Measurements from ENCODE around the gene DOCK3.

DOCK3 gene

GRCh38 chr3:51384055-51384725, 709.5 kb downstream of the DOCK3 start:
- Histone ChIP-seq H3K4me1 (ENCODE audit: low read length) (peaks cover 29% of the 10 kb centered on the region), H3K9me3 (ENCODE audit: insufficient read depth, low read length) (no peaks in the 10 kb centered on the region), H3K36me3 (replicated peaks; ENCODE audit: low read depth, low read length) (peaks cover 34% of the 10 kb centered on the region), H4K20me1 (ENCODE audit: insufficient read depth, low read length) (peaks cover 14% of the 10 kb centered on the region), H3K4me2 (ENCODE audit: low read length) (peak overlapping the region; percentile 84), H2AFZ (ENCODE audit: low read depth, low read length) (peak overlapping the region; percentile 48; the same call in 1 of the 2 replicates), H3K9ac (ENCODE audit: low read length) (peak overlapping the region; percentile 98), H3K4me3 (ENCODE audit: low read length) (peak overlapping the region; percentile 84), H3K79me2 (ENCODE audit: low read length) (peaks cover 58% of the 10 kb centered on the region), H3K27ac (ENCODE audit: low read length) (peak overlapping the region; percentile 73), H3K27me3 (ENCODE audit: low read depth, low read length) (no peaks in the 10 kb centered on the region)
- TF ChIP-seq, protein P1, sequence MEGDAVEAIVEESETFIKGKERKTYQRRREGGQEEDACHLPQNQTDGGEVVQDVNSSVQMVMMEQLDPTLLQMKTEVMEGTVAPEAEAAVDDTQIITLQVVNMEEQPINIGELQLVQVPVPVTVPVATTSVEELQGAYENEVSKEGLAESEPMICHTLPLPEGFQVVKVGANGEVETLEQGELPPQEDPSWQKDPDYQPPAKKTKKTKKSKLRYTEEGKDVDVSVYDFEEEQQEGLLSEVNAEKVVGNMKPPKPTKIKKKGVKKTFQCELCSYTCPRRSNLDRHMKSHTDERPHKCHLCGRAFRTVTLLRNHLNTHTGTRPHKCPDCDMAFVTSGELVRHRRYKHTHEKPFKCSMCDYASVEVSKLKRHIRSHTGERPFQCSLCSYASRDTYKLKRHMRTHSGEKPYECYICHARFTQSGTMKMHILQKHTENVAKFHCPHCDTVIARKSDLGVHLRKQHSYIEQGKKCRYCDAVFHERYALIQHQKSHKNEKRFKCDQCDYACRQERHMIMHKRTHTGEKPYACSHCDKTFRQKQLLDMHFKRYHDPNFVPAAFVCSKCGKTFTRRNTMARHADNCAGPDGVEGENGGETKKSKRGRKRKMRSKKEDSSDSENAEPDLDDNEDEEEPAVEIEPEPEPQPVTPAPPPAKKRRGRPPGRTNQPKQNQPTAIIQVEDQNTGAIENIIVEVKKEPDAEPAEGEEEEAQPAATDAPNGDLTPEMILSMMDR (IDR thresholded peaks at IDR 0.05; ENCODE audit: low read depth, low read length), result no peak
- no peak for TF ChIP-seq EZH2phosphoT487 (IDR thresholded peaks at IDR 0.05; ENCODE audit: low read depth)

DNA sequence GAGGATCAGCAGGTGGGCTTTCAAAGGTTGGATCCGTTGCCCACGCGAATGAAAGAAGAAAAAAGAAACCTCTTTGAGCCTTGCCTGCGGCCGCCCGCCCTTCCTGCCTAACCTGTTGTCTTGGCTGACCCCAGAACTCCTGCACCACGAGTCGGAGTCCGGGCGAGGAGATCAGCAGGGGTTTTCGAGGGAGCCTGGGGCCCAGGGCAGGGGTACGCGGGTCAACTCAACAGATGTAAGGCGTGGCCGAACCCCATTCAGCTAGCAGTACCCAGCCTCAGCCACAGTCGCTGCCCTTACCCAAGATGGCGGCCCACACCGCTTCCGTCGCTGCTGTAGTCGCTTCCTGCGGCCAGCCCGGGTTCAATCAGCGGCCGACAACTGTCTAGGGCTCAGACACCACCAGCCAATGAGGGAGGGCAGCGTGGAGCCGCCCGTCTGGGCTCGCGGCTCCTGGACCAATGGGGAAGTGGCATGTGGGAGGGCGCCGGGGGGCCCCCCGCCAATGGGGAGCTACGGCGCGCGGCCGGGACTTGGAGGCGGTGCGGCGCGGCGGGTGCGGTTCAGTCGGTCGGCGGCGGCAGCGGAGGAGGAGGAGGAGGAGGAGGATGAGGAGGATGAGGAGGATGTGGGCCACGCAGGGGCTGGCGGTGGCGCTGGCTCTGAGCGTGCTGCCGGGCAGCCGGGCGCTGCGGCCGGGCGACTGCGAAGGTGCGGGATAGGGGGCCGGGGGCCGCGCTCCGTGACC, 710.2 kb downstream of the DOCK3 start, which contains the start of gene MANF:
MANF (plus strand) TSS at position 566 of the 748 bp plus-strand sequence; CDS start at position 618, 52 bp downstream.
- H3K36me3 ChIP-seq (replicated peaks; ENCODE audit: low read depth, low read length), result peaks cover 38% of the 10 kb centered on the region
- H3K9me3 ChIP-seq (ENCODE audit: insufficient read depth, low read length), result no peaks in the 10 kb centered on the region
- H3K4me1 ChIP-seq (ENCODE audit: low read length), result peaks cover 31% of the 10 kb centered on the region
- peak within 1 kb of the TSS; percentile 84 for H3K4me3 ChIP-seq (ENCODE audit: low read length)
- H3K79me2 ChIP-seq (ENCODE audit: low read length), result peaks cover 58% of the 10 kb centered on the region
- H2AFZ ChIP-seq (ENCODE audit: low read depth, low read length), result peak within 1 kb of the TSS; percentile 48; the same call in 1 of the 2 replicates
- H3K9ac ChIP-seq (ENCODE audit: low read length), result peak within 1 kb of the TSS; percentile 98
- H3K27me3 ChIP-seq (ENCODE audit: low read depth, low read length), result no peaks in the 10 kb centered on the region
- peak within 1 kb of the TSS; percentile 73 for H3K27ac ChIP-seq (ENCODE audit: low read length)
- peak within 1 kb of the TSS; percentile 84 for H3K4me2 ChIP-seq (ENCODE audit: low read length)
- no peak for TF ChIP-seq EZH2phosphoT487 (IDR thresholded peaks at IDR 0.05; ENCODE audit: low read depth)
- TF ChIP-seq, protein P1 (IDR thresholded peaks at IDR 0.05; ENCODE audit: low read depth, low read length), result no peak
- peaks cover 15% of the 10 kb centered on the region for H4K20me1 ChIP-seq (ENCODE audit: insufficient read depth, low read length)

DNA sequence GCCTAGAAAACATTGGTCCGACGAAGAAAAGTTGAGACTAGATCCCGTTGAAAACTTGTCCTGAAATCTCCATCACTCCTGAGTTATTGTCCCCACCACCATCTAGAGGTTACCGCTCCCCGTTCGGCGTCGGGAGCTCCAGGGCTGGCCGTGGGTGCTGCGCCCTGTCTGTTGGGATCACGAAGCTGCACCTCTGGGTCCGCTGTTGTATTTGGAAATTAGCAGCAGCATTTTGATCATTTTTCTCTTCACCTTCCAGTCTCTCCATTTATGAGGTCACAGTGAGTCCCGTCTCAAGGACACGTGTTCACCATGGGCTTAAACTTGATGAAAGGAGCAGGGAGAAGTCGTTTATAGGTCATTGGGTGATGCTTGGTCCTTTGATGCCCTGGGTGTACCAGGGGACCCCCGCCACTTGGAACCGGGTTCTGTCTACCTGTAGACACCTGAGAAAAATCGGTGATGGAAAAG, 710.9 kb downstream of the DOCK3 start:
- Histone ChIP-seq H3K9ac (ENCODE audit: low read length) (peak overlapping the region; percentile 97), H3K79me2 (ENCODE audit: low read length) (peaks cover 58% of the 10 kb centered on the region)

DNA sequence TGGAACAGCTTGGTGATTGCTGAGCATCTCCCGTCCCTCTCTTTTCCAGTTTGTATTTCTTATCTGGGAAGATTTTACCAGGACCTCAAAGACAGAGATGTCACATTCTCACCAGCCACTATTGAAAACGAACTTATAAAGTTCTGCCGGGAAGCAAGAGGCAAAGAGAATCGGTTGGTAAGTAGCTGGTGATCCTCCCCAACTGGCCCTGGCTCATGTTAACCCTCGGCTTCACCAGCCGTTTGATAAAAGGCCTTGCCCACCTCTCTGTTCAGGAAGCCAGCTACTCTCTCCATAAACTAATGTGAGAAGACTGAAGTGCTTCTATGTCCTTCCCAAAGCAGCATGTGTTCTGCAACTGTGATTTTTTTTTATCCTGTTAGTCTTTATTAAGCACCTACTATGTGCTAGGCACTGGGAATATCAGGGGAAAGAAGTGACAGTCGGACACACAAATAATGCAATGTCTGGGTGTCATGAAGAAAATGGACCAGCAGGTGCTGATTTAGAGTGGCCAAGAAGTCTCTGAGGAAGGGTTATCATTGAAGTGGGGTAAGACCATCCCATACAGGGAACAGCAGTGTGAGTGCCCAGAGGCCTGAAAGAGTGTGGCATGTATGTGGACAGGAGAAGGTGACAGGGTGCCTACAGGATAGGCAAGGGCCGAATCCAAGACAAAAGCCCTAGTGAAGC, 711.6 kb downstream of the DOCK3 start:
- no peaks in the 10 kb centered on the region for H3K9me3 ChIP-seq (ENCODE audit: insufficient read depth, low read length)
- no peak overlapping the region for H2AFZ ChIP-seq (ENCODE audit: low read depth, low read length)
- H3K36me3 ChIP-seq (replicated peaks; ENCODE audit: low read depth, low read length), result peaks cover 44% of the 10 kb centered on the region
- H4K20me1 ChIP-seq (ENCODE audit: insufficient read depth, low read length), result peaks cover 15% of the 10 kb centered on the region
- H3K27me3 ChIP-seq (ENCODE audit: low read depth, low read length), result no peaks in the 10 kb centered on the region
- H3K9ac ChIP-seq (ENCODE audit: low read length), result peak overlapping the region; percentile 97
- peaks cover 59% of the 10 kb centered on the region for H3K79me2 ChIP-seq (ENCODE audit: low read length)
- H3K4me2 ChIP-seq (ENCODE audit: low read length), result peak overlapping the region; percentile 83
- no peak for TF ChIP-seq EZH2phosphoT487 (IDR thresholded peaks at IDR 0.05; ENCODE audit: low read depth)
- TF ChIP-seq, protein P1 (IDR thresholded peaks at IDR 0.05; ENCODE audit: low read depth, low read length), result no peak
- H3K4me1 ChIP-seq (ENCODE audit: low read length), result peaks cover 40% of the 10 kb centered on the region
- peak overlapping the region; percentile 52 for H3K27ac ChIP-seq (ENCODE audit: low read length)
- H3K4me3 ChIP-seq (ENCODE audit: low read length), result peak overlapping the region; percentile 84

More for the DNA sequence above, 710.9 kb downstream of the DOCK3 start:
- H3K9me3 ChIP-seq (ENCODE audit: insufficient read depth, low read length), result no peaks in the 10 kb centered on the region
- H3K4me2 ChIP-seq (ENCODE audit: low read length), result peak overlapping the region; percentile 83
- H3K27me3 ChIP-seq (ENCODE audit: low read depth, low read length), result no peaks in the 10 kb centered on the region
- peaks cover 38% of the 10 kb centered on the region for H3K4me1 ChIP-seq (ENCODE audit: low read length)
- H3K27ac ChIP-seq (ENCODE audit: low read length), result peak overlapping the region; percentile 52
- peak overlapping the region; percentile 84 for H3K4me3 ChIP-seq (ENCODE audit: low read length)
- peaks cover 44% of the 10 kb centered on the region for H3K36me3 ChIP-seq (replicated peaks; ENCODE audit: low read depth, low read length)
- H4K20me1 ChIP-seq (ENCODE audit: insufficient read depth, low read length), result peaks cover 15% of the 10 kb centered on the region
- no peak overlapping the region for H2AFZ ChIP-seq (ENCODE audit: low read depth, low read length)
- TF ChIP-seq EZH2phosphoT487 (IDR thresholded peaks at IDR 0.05; ENCODE audit: low read depth), result no peak
